ENCODE results near the gene MED13L.

DNA sequence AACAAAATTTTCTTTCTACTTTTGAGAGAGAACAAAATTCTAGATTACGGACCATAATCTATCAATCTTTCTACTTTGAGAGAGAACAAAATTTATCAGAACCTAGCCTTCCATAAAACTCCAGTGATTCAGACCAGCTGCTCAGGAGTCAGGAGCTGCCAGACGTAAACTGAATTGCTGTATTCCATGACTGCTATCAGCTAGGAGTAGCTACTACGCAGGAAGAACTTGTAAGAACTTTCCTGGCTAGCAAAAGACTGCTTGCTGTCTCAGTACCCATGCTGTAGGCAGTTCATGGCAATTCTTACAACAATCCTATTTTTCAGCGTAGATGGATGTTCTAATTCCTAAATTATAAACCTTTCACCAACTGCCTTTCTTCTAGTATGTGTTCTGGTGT is 73.3 kb downstream of the MED13L start:
- TF ChIP-seq CTCF (conservative IDR thresholded peaks at IDR 0.05; ENCODE audit: low read depth, low read length) (no peak), MXI1 (IDR thresholded peaks at IDR 0.05; ENCODE audit: borderline replicate concordance, low read depth, low read length) (no peak), MAFK (IDR thresholded peaks at IDR 0.05; ENCODE audit: low read depth, low read length) (no peak), POLR2A (IDR thresholded peaks at IDR 0.05; ENCODE audit: low read depth, low read length) (no peak), SMC3 (IDR thresholded peaks at IDR 0.05; ENCODE audit: low read depth, low read length) (no peak), RFX5 (IDR thresholded peaks at IDR 0.05; ENCODE audit: low read depth, low read length) (no peak), CHD1 (IDR thresholded peaks at IDR 0.05; ENCODE audit: low read depth, low read length) (no peak), CEBPB (IDR thresholded peaks at IDR 0.05; ENCODE audit: low read depth, low read length) (no peak), BHLHE40 (IDR thresholded peaks at IDR 0.05; ENCODE audit: low read depth, low read length) (no peak), MAZ (IDR thresholded peaks at IDR 0.05; ENCODE audit: borderline replicate concordance, low read depth, low read length) (no peak), RAD21 (IDR thresholded peaks at IDR 0.05; ENCODE audit: low read length) (no peak), NFE2L2 (IDR thresholded peaks at IDR 0.05; ENCODE audit: low read depth, low read length) (no peak)
- TF ChIP-seq, protein P1, sequence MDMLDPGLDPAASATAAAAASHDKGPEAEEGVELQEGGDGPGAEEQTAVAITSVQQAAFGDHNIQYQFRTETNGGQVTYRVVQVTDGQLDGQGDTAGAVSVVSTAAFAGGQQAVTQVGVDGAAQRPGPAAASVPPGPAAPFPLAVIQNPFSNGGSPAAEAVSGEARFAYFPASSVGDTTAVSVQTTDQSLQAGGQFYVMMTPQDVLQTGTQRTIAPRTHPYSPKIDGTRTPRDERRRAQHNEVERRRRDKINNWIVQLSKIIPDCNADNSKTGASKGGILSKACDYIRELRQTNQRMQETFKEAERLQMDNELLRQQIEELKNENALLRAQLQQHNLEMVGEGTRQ (IDR thresholded peaks at IDR 0.05; ENCODE audit: low read depth, low read length): no peak
